ENCODE results near the gene ACADSB.

DNA sequence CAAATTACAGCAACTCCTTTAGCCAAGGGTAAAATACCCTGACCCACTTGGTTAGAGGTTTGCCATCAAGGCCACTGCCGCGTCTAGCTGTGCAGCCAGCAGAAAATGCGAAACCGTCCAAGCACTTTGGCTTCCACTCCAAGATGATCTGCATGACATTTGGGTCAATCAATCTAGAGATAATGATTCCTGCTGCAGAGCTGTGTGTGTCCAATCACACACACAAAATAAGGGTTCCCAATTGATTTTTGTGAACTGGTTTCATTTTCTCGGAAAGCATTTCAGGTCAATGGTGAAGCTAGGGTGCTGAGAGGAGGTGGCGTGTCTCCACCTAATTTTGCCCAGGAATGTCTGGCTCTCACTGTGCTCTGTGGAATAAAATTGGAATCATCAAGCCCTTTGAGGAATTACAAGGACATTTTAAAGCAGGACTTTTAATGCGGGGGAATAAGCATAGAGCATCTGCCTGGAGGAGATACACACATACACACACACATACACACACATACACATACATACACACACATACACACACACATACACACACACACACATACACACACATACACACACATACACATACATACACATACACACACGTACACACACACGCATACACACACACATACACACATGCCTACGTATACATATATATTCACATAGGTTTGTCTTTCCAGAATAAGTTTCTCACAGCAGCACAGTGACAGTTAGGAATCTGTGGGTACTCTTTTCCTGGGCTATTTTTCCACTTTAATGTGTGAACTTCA lies 59.5 kb downstream of the ACADSB start:
- TF ChIP-seq, protein P1, sequence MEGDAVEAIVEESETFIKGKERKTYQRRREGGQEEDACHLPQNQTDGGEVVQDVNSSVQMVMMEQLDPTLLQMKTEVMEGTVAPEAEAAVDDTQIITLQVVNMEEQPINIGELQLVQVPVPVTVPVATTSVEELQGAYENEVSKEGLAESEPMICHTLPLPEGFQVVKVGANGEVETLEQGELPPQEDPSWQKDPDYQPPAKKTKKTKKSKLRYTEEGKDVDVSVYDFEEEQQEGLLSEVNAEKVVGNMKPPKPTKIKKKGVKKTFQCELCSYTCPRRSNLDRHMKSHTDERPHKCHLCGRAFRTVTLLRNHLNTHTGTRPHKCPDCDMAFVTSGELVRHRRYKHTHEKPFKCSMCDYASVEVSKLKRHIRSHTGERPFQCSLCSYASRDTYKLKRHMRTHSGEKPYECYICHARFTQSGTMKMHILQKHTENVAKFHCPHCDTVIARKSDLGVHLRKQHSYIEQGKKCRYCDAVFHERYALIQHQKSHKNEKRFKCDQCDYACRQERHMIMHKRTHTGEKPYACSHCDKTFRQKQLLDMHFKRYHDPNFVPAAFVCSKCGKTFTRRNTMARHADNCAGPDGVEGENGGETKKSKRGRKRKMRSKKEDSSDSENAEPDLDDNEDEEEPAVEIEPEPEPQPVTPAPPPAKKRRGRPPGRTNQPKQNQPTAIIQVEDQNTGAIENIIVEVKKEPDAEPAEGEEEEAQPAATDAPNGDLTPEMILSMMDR (conservative IDR thresholded peaks at IDR 0.05 in 1 of 2, IDR thresholded peaks at IDR 0.05 in 1 of 2; ENCODE audit: extremely low read depth in 1 of 2, insufficient read depth in 1 of 2, low read depth in 1 of 2, low read length in 2 of 2): no peak
- no peak for TF ChIP-seq EZH2 (IDR thresholded peaks at IDR 0.05; ENCODE audit: borderline replicate concordance, low read length)
